H9 (cell line): ENCODE results near the gene DMXL1. TPM values are rescaled to one million over a fixed set of nuclear protein-coding genes. Genes with fewer than 3 reads are reported as not detected.

Source experiments
- DNase-seq: peaks from one replicate; pipeline ENCODE4 v3.0.0-alpha.2; 2017
- H2AFZ ChIP-seq: one replicate; pipeline ENCODE4 v1.6.1; 2013; ENCODE audit warnings: mild to moderate bottlenecking, low read length, control low read depth, moderate library complexity
- H2AK5ac ChIP-seq: 2 replicates; pipeline ENCODE4 v1.6.1; 2013; ENCODE audit warnings: low read length, control low read depth, mixed read lengths; ENCODE audit not compliant: insufficient read length
- H2BK120ac ChIP-seq: one replicate; pipeline ENCODE4 v1.6.1; 2013; ENCODE audit warnings: low read depth, mild to moderate bottlenecking, low read length, control low read depth, inconsistent platforms; ENCODE audit not compliant: poor library complexity, severe bottlenecking
- H2BK12ac ChIP-seq: 2 replicates; pipeline ENCODE4 v1.6.1; 2013; ENCODE audit warnings: low read length, control low read depth, mixed read lengths, low read depth; ENCODE audit not compliant: insufficient read length
- H2BK15ac ChIP-seq: 2 replicates; pipeline ENCODE4 v1.6.1; 2013; ENCODE audit warnings: low read depth, low read length, control low read depth
- H2BK20ac ChIP-seq: one replicate; pipeline ENCODE4 v1.6.1; 2013; ENCODE audit warnings: low read depth, mild to moderate bottlenecking, low read length, control low read depth, inconsistent platforms; ENCODE audit not compliant: poor library complexity, severe bottlenecking
- H2BK5ac ChIP-seq: 2 replicates; pipeline ENCODE4 v1.6.1; 2013; ENCODE audit warnings: low read length, control low read depth, mixed read lengths; ENCODE audit not compliant: insufficient read length
- H3K14ac ChIP-seq: 2 replicates; pipeline ENCODE4 v1.6.1; 2013; ENCODE audit warnings: low read length, control low read depth; ENCODE audit not compliant: insufficient read depth
- H3K18ac ChIP-seq: 2 replicates; pipeline ENCODE4 v1.6.1; 2013; ENCODE audit warnings: low read depth, mild to moderate bottlenecking, mixed read lengths, low read length, control low read depth; ENCODE audit not compliant: insufficient read length
- H3K23ac ChIP-seq: 2 replicates; pipeline ENCODE4 v1.6.1; 2013; ENCODE audit warnings: low read length, control low read depth, mixed read lengths, low read depth; ENCODE audit not compliant: insufficient read length
- H3K23me2 ChIP-seq: 2 replicates; pipeline ENCODE4 v1.6.1; 2013; ENCODE audit warnings: low read depth, mild to moderate bottlenecking, mixed read lengths, low read length, control low read depth; ENCODE audit not compliant: insufficient read length, poor library complexity, severe bottlenecking
- H3K27ac ChIP-seq: 2 replicates; pipeline ENCODE4 v1.5.1; 2013; ENCODE audit warnings: low read length, control low read depth, mixed read lengths, low read depth; ENCODE audit not compliant: insufficient read length
- H3K27me3 ChIP-seq: 2 replicates; pipeline ENCODE4 v1.6.1; 2013; ENCODE audit warnings: low read length, control low read depth, inconsistent platforms; ENCODE audit not compliant: insufficient read depth
- H3K4ac ChIP-seq: 2 replicates; pipeline ENCODE4 v1.6.1; 2013; ENCODE audit warnings: low read depth, mild to moderate bottlenecking, control low read depth, inconsistent platforms, low read length, moderate library complexity
- H3K4me1 ChIP-seq: 2 replicates; pipeline ENCODE4 v1.6.1; 2013; ENCODE audit warnings: low read length, control low read depth, inconsistent platforms; ENCODE audit not compliant: insufficient read depth
- H3K4me2 ChIP-seq: 2 replicates; pipeline ENCODE4 v1.6.1; 2013; ENCODE audit warnings: low read length, control low read depth, mixed read lengths; ENCODE audit not compliant: insufficient read length, insufficient read depth
- H3K56ac ChIP-seq: 2 replicates; pipeline ENCODE4 v1.6.1; 2013; ENCODE audit warnings: low read depth, mild to moderate bottlenecking, mixed read lengths, low read length, control low read depth; ENCODE audit not compliant: insufficient read length
- H3K79me1 ChIP-seq: 2 replicates; pipeline ENCODE4 v1.6.1; 2013; ENCODE audit warnings: low read depth, mild to moderate bottlenecking, moderate library complexity, low read length, control low read depth, inconsistent platforms; ENCODE audit not compliant: insufficient read depth, poor library complexity, severe bottlenecking
- H3K79me2 ChIP-seq: 2 replicates; pipeline ENCODE4 v1.6.1; 2013; ENCODE audit warnings: low read length, control low read depth, inconsistent platforms; ENCODE audit not compliant: insufficient read depth
- H3K9ac ChIP-seq: 2 replicates; pipeline ENCODE4 v1.6.1; 2013; ENCODE audit warnings: low read length, control low read depth, mixed read lengths; ENCODE audit not compliant: insufficient read length; ENCODE audit errors: extremely low read depth
- H3K9me3 ChIP-seq: one replicate; pipeline ENCODE4 v1.6.1; 2013; ENCODE audit warnings: low read depth, low read length, inconsistent platforms; ENCODE audit not compliant: control insufficient read depth
- H3T11ph ChIP-seq: one replicate; pipeline ENCODE4 v1.6.1; 2013; ENCODE audit warnings: mild to moderate bottlenecking, low read length, control low read depth, inconsistent platforms
- H4K20me1 ChIP-seq: one replicate; pipeline ENCODE4 v1.6.1; 2013; ENCODE audit not compliant: control insufficient read depth, insufficient read length, insufficient read depth
- H4K5ac ChIP-seq: 2 replicates; pipeline ENCODE4 v1.6.1; 2013; ENCODE audit warnings: low read depth, mild to moderate bottlenecking, mixed read lengths, low read length, control low read depth; ENCODE audit not compliant: insufficient read length
- H4K8ac ChIP-seq: replicated peaks from 2 replicates; pipeline ENCODE4 v1.6.1; 2013; ENCODE audit warnings: low read length, control low read depth, mixed read lengths, low read depth; ENCODE audit not compliant: insufficient read length
- H4K91ac ChIP-seq: 2 replicates; pipeline ENCODE4 v1.6.1; 2013; ENCODE audit warnings: low read depth, mild to moderate bottlenecking, moderate library complexity, mixed read lengths, low read length, control low read depth; ENCODE audit not compliant: insufficient read length
- H3K27ac Mint-ChIP-seq, 3 experiments: 2 replicates in 2 of 3; 3 replicates in 1 of 3; pipeline ENCODE4 v1.8.0; 2020 to 2021; ENCODE audit warnings: mixed read lengths in 3 of 3, mild to moderate bottlenecking in 1 of 3, moderate library complexity in 1 of 3
- H3K27me3 Mint-ChIP-seq: 2 replicates; pipeline ENCODE4 v1.8.0; 2021; ENCODE audit warnings: low read depth, mild to moderate bottlenecking, moderate library complexity, mixed read lengths
- H3K36me3 Mint-ChIP-seq, 3 experiments: 2 replicates in 2 of 3; 3 replicates in 1 of 3; pipeline ENCODE4 v1.8.0; 2020 to 2021; ENCODE audit warnings: low read depth in 3 of 3, mixed read lengths in 3 of 3; ENCODE audit not compliant: insufficient read depth in 1 of 3
- H3K4me1 Mint-ChIP-seq, 2 experiments: 2 replicates each; pipeline ENCODE4 v1.8.0; 2020; ENCODE audit warnings: mixed read lengths in 2 of 2
- H3K4me3 Mint-ChIP-seq, 2 experiments: 2 replicates in 1 of 2; 3 replicates in 1 of 2; pipeline ENCODE4 v1.8.0; 2020 to 2021; ENCODE audit warnings: mild to moderate bottlenecking in 2 of 2, mixed read lengths in 2 of 2, moderate library complexity in 1 of 2
- H3K9me3 Mint-ChIP-seq, 2 experiments: 2 replicates in 1 of 2; 3 replicates in 1 of 2; pipeline ENCODE4 v1.8.0; 2020; ENCODE audit warnings: mild to moderate bottlenecking in 2 of 2, mixed read lengths in 2 of 2, moderate library complexity in 1 of 2
- CTCF ChIP-seq: fragments of 200-600 bp; sonication (generic); conservative IDR thresholded peaks from 3 replicates; pipeline ENCODE4 v1.8.0; 2021; ENCODE audit warnings: antibody characterized with exemption, mild to moderate bottlenecking
- WGBS: extraction: QIAGEN DNeasy Blood & Tissue Kit; methylation state at CpG from one replicate; pipeline ENCODE4 v1.1.7; 2013; ENCODE audit warnings: missing lambda C conversion rate, low lambda C conversion rate, mixed read lengths; ENCODE audit not compliant: insufficient read length; ENCODE audit errors: extremely low coverage; 5-methylcytosine and 5-hydroxymethylcytosine counted together
- total RNA-seq: library from RNA; stranded (reverse); gene quantifications from 2 replicates; pipeline ENCODE4 v1.2.1, GENCODE V29; 2021

Gene DMXL1
- total RNA-seq, 1 experiment from 2014 or later = 63.5 TPM

- no peaks in the 10 kb centered on the region for H4K20me1 ChIP-seq
- H3K14ac ChIP-seq = no peak overlapping the region
- no peaks in the 10 kb centered on the region for H3K9me3 ChIP-seq
- no CpG with 5 or more reads among the region's 3 CpGs for WGBS
- no peak overlapping the region for H3K4ac ChIP-seq
- DNase-seq = no peak
- H3K79me2 ChIP-seq = no peaks in the 10 kb centered on the region
- no peak overlapping the region for H4K91ac ChIP-seq
- no peak overlapping the region for H3K23ac ChIP-seq
- H3K9ac ChIP-seq = no peak overlapping the region
- no peak overlapping the region for H2AK5ac ChIP-seq
- no peak overlapping the region for H4K5ac ChIP-seq
- no peak overlapping the region for H3K4me3 Mint-ChIP-seq
- H2BK120ac ChIP-seq = no peak overlapping the region
- no peak overlapping the region for H3K27ac Mint-ChIP-seq
- no peak overlapping the region for H3K56ac ChIP-seq
- no peaks in the 10 kb centered on the region for H3K23me2 ChIP-seq
- no peaks in the 10 kb centered on the region for H3K27me3 Mint-ChIP-seq
- peaks cover 0 to 14% (median 5%) of the 10 kb centered on the region in 3 experiments; a peak in 6 of 7 replicates for H3K36me3 Mint-ChIP-seq
- H3K27me3 ChIP-seq = no peaks in the 10 kb centered on the region
- H3K4me1 Mint-ChIP-seq = peaks cover 3% of the 10 kb centered on the region in 2 experiments; a peak in 2 of 4 replicates
- H2BK15ac ChIP-seq = no peak overlapping the region
- H2BK5ac ChIP-seq = no peak overlapping the region
- H3K27ac ChIP-seq = no peak overlapping the region
- TF ChIP-seq CTCF = no peak
- no peak overlapping the region for H3K4me2 ChIP-seq
- no peak overlapping the region for H2BK20ac ChIP-seq
- no peak overlapping the region for H4K8ac ChIP-seq
- H3K4me1 ChIP-seq = no peaks in the 10 kb centered on the region
- H3T11ph ChIP-seq = no peak overlapping the region
- H3K79me1 ChIP-seq = no peaks in the 10 kb centered on the region
- no peak overlapping the region for H3K18ac ChIP-seq
- no peak overlapping the region for H2BK12ac ChIP-seq
- H3K9me3 Mint-ChIP-seq = no peaks in the 10 kb centered on the region
- H2AFZ ChIP-seq = no peak overlapping the region
Observed at GRCh38 chr5:119176785-119177184, 105.9 kb downstream of the DMXL1 start.
